ENCODE measurements around the gene RFC5.

- peak; percentile 30 to 49 (median 34) for TF ChIP-seq CTCF (IDR thresholded peaks at IDR 0.05)
- TF ChIP-seq POLR2A (IDR thresholded peaks at IDR 0.05) = no peak
Observed at GRCh38 chr12:118034429-118035189, 18.1 kb downstream of the RFC5 start.
